ENCODE measurements around the gene BARX2.

BARX2 gene

GRCh38 chr11:129374081-129374992 is 1.3 kb upstream of the BARX2 start:
- no peak for DNase-seq (ENCODE audit: low read depth)

GRCh38 chr11:129374993-129375750 is 476 bp upstream of the BARX2 start:
- DNase-seq (ENCODE audit: low read depth): no peak

- no peak for DNase-seq (ENCODE audit: low read depth)
Measured at GRCh38 chr11:129376658-129377341, 1.2 kb downstream of the BARX2 start.

- DNase-seq (ENCODE audit: low read depth): no peak
Measured at GRCh38 chr11:129377739-129378138, 2.1 kb downstream of the BARX2 start.

- no peak for DNase-seq (ENCODE audit: low read depth)
Measured at GRCh38 chr11:129380413-129380812, 4.8 kb downstream of the BARX2 start.

- DNase-seq (ENCODE audit: low read depth): no peak
Measured at GRCh38 chr11:129382583-129382982, 6.9 kb downstream of the BARX2 start.

GRCh38 chr11:129383060-129383459 is 7.4 kb downstream of the BARX2 start:
- no peak for DNase-seq (ENCODE audit: low read depth)

GRCh38 chr11:129383502-129383901 is 7.9 kb downstream of the BARX2 start:
- DNase-seq (ENCODE audit: low read depth): no peak

- DNase-seq (ENCODE audit: low read depth): no peak
Measured at GRCh38 chr11:129384415-129384814, 8.8 kb downstream of the BARX2 start.

GRCh38 chr11:129385801-129386200 is 10.2 kb downstream of the BARX2 start:
- DNase-seq (ENCODE audit: low read depth): no peak

GRCh38 chr11:129386795-129387397 is 11.2 kb downstream of the BARX2 start:
- DNase-seq (ENCODE audit: low read depth): no peak

GRCh38 chr11:129387434-129387833 is 11.8 kb downstream of the BARX2 start:
- no peak for DNase-seq (ENCODE audit: low read depth)

- DNase-seq (ENCODE audit: low read depth): no peak
Measured at GRCh38 chr11:129388824-129389223, 13.2 kb downstream of the BARX2 start.

- DNase-seq (ENCODE audit: low read depth): no peak
Measured at GRCh38 chr11:129390303-129390821, 14.7 kb downstream of the BARX2 start.

- no peak for DNase-seq (ENCODE audit: low read depth)
Measured at GRCh38 chr11:129391360-129391759, 15.7 kb downstream of the BARX2 start.

- no peak for DNase-seq (ENCODE audit: low read depth)
Measured at GRCh38 chr11:129391821-129392220, 16.2 kb downstream of the BARX2 start.

GRCh38 chr11:129392995-129393394 is 17.3 kb downstream of the BARX2 start:
- no peak for DNase-seq (ENCODE audit: low read depth)

GRCh38 chr11:129394709-129395108 is 19.1 kb downstream of the BARX2 start:
- no peak for DNase-seq (ENCODE audit: low read depth)

- DNase-seq (ENCODE audit: low read depth): no peak
Measured at GRCh38 chr11:129395432-129395831, 19.8 kb downstream of the BARX2 start.

- DNase-seq (ENCODE audit: low read depth): no peak
Measured at GRCh38 chr11:129395883-129396282, 20.2 kb downstream of the BARX2 start.

GRCh38 chr11:129396454-129396853 is 20.8 kb downstream of the BARX2 start:
- DNase-seq (ENCODE audit: low read depth): no peak
